ENCODE measurements around the gene ZPBP2. TPM values are rescaled to one million over a fixed set of nuclear protein-coding genes. Genes with fewer than 3 reads are reported as not detected.
A peak's percentile ranks its signal among the peaks of the same experiment; 100 is the strongest.

The ZPBP2 gene
- total and polyA plus RNA-seq, 2 of the 13 experiments (the other 11 are each of a cell fraction or from before 2014, with no cell fraction given): not detected

DNA sequence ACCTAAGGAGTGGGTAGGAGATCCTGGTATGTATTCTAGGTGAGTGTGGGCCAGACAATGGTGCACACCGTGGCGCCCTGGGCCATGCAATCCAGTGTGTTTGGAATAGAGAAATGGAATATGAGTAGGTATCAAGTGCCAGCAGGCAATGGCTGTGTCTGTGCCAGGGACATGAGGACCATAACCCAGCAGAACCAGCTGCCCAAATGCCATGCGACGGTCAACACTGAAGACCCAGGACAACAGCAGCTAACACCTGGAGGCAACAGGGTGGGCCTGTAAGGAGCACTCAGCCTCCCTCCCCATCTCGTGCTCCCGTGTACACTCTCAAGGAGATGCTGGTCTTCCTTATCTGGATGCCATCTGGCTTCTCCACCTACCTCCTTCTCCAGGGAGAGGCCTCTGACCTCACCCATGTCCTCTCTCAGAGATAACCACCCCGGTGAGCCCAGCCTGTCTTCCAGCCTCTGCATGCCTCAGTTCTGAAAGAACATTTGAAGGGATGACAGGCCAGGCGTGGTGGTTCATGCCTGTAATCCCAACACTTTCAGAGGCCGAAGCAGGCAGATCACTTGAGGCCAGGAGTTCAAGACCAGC, 51.2 kb downstream of the ZPBP2 start:
- ChIA-PET POLR2A (interaction anchor here (0.5 to 1.9 kb wide), 5 partner anchors 7 to 218 kb away, joined by 3 to 4 read pairs (median 3); no protein-coding TSS in a partner anchor), CTCF (ENCODE audit: low intra/inter-chr PET ratio, low total read pairs) (no interaction called here)
- no peak overlapping the region for H3K4me3 ChIP-seq (replicated peaks in 1 of 3; ENCODE audit: insufficient read depth in 1 of 3, low read depth in 2 of 3, low read length in 3 of 3)
- DNase-seq (ENCODE audit: low spot score) (no peak), ATAC-seq (no peak), FAIRE-seq (no peak)
- no peak overlapping the region for H3K9ac ChIP-seq (ENCODE audit: insufficient read depth, low read depth, low read length)
- H4K20me1 ChIP-seq (ENCODE audit: insufficient read depth, low read length): peaks cover 6% of the 10 kb centered on the region; the same call in 1 of the 2 replicates
- 97% methylated on average over 9 of the region's 9 CpGs for WGBS (ENCODE audit: low lambda C conversion rate)
- H3K36me3 ChIP-seq (replicated peaks in 1 of 2; ENCODE audit: control insufficient read depth in 1 of 2, insufficient read depth in 2 of 2, low read length in 2 of 2): peaks cover 23 to 25% of the 10 kb centered on the region in 2 experiments
- H3K9me3 ChIP-seq (ENCODE audit: low read length): no peaks in the 10 kb centered on the region
- H3K27ac ChIP-seq (ENCODE audit: extremely low read length, insufficient read depth, low read length): no peak overlapping the region
- H3K4me1 ChIP-seq (ENCODE audit: insufficient read depth, low read length): peaks cover 93% of the 10 kb centered on the region
- no TSS peak for BruUV-seq (replicated peaks)
- H3K4me2 ChIP-seq (ENCODE audit: low read depth, low read length): no peak overlapping the region
- intact Hi-C loops (cut with micrococcal nuclease; ENCODE audit: unreplicated experiment): no loop called here
- no peak overlapping the region for H2AFZ ChIP-seq (ENCODE audit: low read length)
- H3K79me2 ChIP-seq (ENCODE audit: insufficient read depth, low read length): peaks cover 20% of the 10 kb centered on the region
- in situ Hi-C loops (cut with HindIII; ENCODE audit: extremely low pct_ligation_motif_present, low pct_unique_long_range_greater_than_20kb): no loop called here
- H3K27me3 ChIP-seq (ENCODE audit: control insufficient read depth in 1 of 2, insufficient read depth in 2 of 2, low read length in 2 of 2): no peaks in the 10 kb centered on the region
- TF ChIP-seq ZFP91 (CRISPR knock-in tag; IDR thresholded peaks at IDR 0.05; ENCODE audit: borderline replicate concordance) (0 out of 2 replicates have a peak, but pooled peaks have one; percentile 28), KLF9 (CRISPR knock-in tag; IDR thresholded peaks at IDR 0.05; ENCODE audit: low read depth) (no peak), TEAD3 (CRISPR knock-in tag; optimal IDR thresholded peaks at IDR 0.05; ENCODE audit: borderline replicate concordance) (peak; percentile 20), RBM22 (optimal IDR thresholded peaks at IDR 0.05; ENCODE audit: low read length) (peak; percentile 41), MAZ (IDR thresholded peaks at IDR 0.05; ENCODE audit: borderline replicate concordance, low read depth, low read length) (no peak), MAZ (CRISPR knock-in tag; IDR thresholded peaks at IDR 0.05; ENCODE audit: low read depth) (0 out of 2 replicates have a peak, but pooled peaks have one; percentile 25), IKZF5 (CRISPR knock-in tag; IDR thresholded peaks at IDR 0.05) (0 out of 2 replicates have a peak, but pooled peaks have one; percentile 6), SALL1 (CRISPR knock-in tag; IDR thresholded peaks at IDR 0.05) (peak; percentile 28; the same call in 1 of the 2 replicates), ZUFSP (CRISPR knock-in tag; IDR thresholded peaks at IDR 0.05; ENCODE audit: borderline replicate concordance) (no peak)
- TF ChIP-seq, protein P1, sequence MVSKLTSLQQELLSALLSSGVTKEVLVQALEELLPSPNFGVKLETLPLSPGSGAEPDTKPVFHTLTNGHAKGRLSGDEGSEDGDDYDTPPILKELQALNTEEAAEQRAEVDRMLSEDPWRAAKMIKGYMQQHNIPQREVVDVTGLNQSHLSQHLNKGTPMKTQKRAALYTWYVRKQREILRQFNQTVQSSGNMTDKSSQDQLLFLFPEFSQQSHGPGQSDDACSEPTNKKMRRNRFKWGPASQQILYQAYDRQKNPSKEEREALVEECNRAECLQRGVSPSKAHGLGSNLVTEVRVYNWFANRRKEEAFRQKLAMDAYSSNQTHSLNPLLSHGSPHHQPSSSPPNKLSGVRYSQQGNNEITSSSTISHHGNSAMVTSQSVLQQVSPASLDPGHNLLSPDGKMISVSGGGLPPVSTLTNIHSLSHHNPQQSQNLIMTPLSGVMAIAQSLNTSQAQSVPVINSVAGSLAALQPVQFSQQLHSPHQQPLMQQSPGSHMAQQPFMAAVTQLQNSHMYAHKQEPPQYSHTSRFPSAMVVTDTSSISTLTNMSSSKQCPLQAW (CRISPR knock-in tag; IDR thresholded peaks at IDR 0.05): 0 out of 2 replicates have a peak, but pooled peaks have one; percentile 13
- TF ChIP-seq, protein P2, sequence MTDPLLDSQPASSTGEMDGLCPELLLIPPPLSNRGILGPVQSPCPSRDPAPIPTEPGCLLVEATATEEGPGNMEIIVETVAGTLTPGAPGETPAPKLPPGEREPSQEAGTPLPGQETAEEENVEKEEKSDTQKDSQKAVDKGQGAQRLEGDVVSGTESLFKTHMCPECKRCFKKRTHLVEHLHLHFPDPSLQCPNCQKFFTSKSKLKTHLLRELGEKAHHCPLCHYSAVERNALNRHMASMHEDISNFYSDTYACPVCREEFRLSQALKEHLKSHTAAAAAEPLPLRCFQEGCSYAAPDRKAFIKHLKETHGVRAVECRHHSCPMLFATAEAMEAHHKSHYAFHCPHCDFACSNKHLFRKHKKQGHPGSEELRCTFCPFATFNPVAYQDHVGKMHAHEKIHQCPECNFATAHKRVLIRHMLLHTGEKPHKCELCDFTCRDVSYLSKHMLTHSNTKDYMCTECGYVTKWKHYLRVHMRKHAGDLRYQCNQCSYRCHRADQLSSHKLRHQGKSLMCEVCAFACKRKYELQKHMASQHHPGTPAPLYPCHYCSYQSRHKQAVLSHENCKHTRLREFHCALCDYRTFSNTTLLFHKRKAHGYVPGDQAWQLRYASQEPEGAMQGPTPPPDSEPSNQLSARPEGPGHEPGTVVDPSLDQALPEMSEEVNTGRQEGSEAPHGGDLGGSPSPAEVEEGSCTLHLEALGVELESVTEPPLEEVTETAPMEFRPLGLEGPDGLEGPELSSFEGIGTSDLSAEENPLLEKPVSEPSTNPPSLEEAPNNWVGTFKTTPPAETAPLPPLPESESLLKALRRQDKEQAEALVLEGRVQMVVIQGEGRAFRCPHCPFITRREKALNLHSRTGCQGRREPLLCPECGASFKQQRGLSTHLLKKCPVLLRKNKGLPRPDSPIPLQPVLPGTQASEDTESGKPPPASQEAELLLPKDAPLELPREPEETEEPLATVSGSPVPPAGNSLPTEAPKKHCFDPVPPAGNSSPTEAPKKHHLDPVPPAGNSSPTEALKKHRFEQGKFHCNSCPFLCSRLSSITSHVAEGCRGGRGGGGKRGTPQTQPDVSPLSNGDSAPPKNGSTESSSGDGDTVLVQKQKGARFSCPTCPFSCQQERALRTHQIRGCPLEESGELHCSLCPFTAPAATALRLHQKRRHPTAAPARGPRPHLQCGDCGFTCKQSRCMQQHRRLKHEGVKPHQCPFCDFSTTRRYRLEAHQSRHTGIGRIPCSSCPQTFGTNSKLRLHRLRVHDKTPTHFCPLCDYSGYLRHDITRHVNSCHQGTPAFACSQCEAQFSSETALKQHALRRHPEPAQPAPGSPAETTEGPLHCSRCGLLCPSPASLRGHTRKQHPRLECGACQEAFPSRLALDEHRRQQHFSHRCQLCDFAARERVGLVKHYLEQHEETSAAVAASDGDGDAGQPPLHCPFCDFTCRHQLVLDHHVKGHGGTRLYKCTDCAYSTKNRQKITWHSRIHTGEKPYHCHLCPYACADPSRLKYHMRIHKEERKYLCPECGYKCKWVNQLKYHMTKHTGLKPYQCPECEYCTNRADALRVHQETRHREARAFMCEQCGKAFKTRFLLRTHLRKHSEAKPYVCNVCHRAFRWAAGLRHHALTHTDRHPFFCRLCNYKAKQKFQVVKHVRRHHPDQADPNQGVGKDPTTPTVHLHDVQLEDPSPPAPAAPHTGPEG (CRISPR knock-in tag; IDR thresholded peaks at IDR 0.05): no peak
